ENCODE measurements around the gene CCDC178.

DNA sequence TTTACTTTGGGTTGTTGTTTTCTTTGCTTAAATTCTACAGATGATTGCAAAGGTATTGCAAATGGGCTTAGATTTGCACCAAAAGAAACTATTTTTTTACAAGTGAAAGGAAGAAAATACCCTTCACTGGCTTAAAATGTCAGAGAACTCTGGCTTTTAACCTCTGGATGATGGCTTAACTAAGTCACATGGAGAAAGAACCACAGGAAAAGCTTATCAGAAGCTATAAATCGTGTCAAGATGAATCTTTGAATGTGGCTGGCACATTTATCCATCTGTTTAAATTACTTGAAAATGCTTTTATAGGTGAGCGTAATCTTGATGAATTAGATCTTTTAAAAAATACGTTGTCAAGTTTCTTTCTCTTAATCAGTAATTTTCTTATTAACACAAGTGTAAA lies 32.0 kb upstream of the CCDC178 start:
- no peak for TF ChIP-seq POLR2AphosphoS5 (IDR thresholded peaks at IDR 0.05; ENCODE audit: low read depth, low read length)
- TF ChIP-seq SIN3A (IDR thresholded peaks at IDR 0.05; ENCODE audit: borderline replicate concordance, insufficient read depth, low read length) = no peak
- TF ChIP-seq, protein P1, sequence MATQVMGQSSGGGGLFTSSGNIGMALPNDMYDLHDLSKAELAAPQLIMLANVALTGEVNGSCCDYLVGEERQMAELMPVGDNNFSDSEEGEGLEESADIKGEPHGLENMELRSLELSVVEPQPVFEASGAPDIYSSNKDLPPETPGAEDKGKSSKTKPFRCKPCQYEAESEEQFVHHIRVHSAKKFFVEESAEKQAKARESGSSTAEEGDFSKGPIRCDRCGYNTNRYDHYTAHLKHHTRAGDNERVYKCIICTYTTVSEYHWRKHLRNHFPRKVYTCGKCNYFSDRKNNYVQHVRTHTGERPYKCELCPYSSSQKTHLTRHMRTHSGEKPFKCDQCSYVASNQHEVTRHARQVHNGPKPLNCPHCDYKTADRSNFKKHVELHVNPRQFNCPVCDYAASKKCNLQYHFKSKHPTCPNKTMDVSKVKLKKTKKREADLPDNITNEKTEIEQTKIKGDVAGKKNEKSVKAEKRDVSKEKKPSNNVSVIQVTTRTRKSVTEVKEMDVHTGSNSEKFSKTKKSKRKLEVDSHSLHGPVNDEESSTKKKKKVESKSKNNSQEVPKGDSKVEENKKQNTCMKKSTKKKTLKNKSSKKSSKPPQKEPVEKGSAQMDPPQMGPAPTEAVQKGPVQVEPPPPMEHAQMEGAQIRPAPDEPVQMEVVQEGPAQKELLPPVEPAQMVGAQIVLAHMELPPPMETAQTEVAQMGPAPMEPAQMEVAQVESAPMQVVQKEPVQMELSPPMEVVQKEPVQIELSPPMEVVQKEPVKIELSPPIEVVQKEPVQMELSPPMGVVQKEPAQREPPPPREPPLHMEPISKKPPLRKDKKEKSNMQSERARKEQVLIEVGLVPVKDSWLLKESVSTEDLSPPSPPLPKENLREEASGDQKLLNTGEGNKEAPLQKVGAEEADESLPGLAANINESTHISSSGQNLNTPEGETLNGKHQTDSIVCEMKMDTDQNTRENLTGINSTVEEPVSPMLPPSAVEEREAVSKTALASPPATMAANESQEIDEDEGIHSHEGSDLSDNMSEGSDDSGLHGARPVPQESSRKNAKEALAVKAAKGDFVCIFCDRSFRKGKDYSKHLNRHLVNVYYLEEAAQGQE (IDR thresholded peaks at IDR 0.05; ENCODE audit: insufficient read depth in 1 of 2, low read depth in 2 of 2, low read length in 2 of 2) = no peak
- no peak for TF ChIP-seq TAF1 (IDR thresholded peaks at IDR 0.05; ENCODE audit: borderline replicate concordance, insufficient read depth, low read length)
- no peak for TF ChIP-seq FOXP2 (optimal IDR thresholded peaks at IDR 0.05; ENCODE audit: borderline replicate concordance, extremely low read depth, extremely low read length, insufficient read depth)
